AG04449 (cell line): ENCODE data around the gene ARHGAP26.

Experiments used
- CTCF ChIA-PET: fragments of 350-600 bp; formaldehyde crosslinking; extraction: SDS; loops from one replicate; lab custom pipeline; 2021; ENCODE audit warnings: antibody characterized with exemption; lab: Yijun Ruan, JAX
- POLR2A ChIA-PET: fragments of 400-600, 350-600 bp; formaldehyde crosslinking; extraction: SDS; loops from one replicate; lab custom pipeline; 2020; ENCODE audit warnings: antibody characterized with exemption, inconsistent platforms; lab: Yijun Ruan, JAX
- DNase-seq: peaks from one replicate; pipeline ENCODE4 v3.0.0-alpha.2; 2010; ENCODE audit warnings: low read depth, low spot score
- H3K4me3 ChIP-seq: 2 replicates; pipeline ENCODE4 v1.5.1; 2011; ENCODE audit warnings: low read depth, mild to moderate bottlenecking, control low read depth, low read length
- CTCF ChIP-seq: IDR thresholded peaks from one replicate; pipeline ENCODE4 v1.5.1; 2011; ENCODE audit warnings: mild to moderate bottlenecking, moderate library complexity, low read length, control low read depth, inconsistent platforms; ENCODE audit not compliant: insufficient read depth; ENCODE audit errors: missing control alignments

ARHGAP26 gene

GRCh38 chr5:143147902-143148301 lies 377.7 kb downstream of the ARHGAP26 start:
- DNase-seq, result no peak
- POLR2A ChIA-PET, result no interaction called here

GRCh38 chr5:143148771-143149170 lies 378.6 kb downstream of the ARHGAP26 start:
- H3K4me3 ChIP-seq, result no peak overlapping the region
- CTCF ChIA-PET, result no interaction called here
- no peak for TF ChIP-seq CTCF
- POLR2A ChIA-PET, result no interaction called here
- DNase-seq, result no peak

More at GRCh38 chr5:143147902-143148301, 377.7 kb downstream of the ARHGAP26 start:
- CTCF ChIA-PET, result interaction anchor here (1.2 kb wide), 1 partner anchor 8 kb away, joined by 4 read pairs; no protein-coding TSS in a partner anchor
- no peak for TF ChIP-seq CTCF
- no peak overlapping the region for H3K4me3 ChIP-seq

GRCh38 chr5:143149759-143150158 lies 379.6 kb downstream of the ARHGAP26 start:
- POLR2A ChIA-PET, result no interaction called here
- no peak overlapping the region for H3K4me3 ChIP-seq
- no peak for DNase-seq

GRCh38 chr5:143151056-143151700 lies 381.0 kb downstream of the ARHGAP26 start:
- CTCF ChIA-PET, result no interaction called here
- POLR2A ChIA-PET, result no interaction called here
- DNase-seq, result no peak
- H3K4me3 ChIP-seq, result no peak overlapping the region
- TF ChIP-seq CTCF, result no peak

More at GRCh38 chr5:143149759-143150158, 379.6 kb downstream of the ARHGAP26 start:
- CTCF ChIA-PET, result no interaction called here
- TF ChIP-seq CTCF, result no peak

- TF ChIP-seq CTCF, result no peak
- CTCF ChIA-PET, result no interaction called here
Measured at GRCh38 chr5:143152445-143152844, 382.3 kb downstream of the ARHGAP26 start.

GRCh38 chr5:143153332-143154119 lies 383.3 kb downstream of the ARHGAP26 start:
- no peak for TF ChIP-seq CTCF
- POLR2A ChIA-PET, result no interaction called here
- peak; percentile 83 for DNase-seq
- CTCF ChIA-PET, result interaction anchor here (1.7 to 4.0 kb wide), 3 partner anchors 8 to 231 kb away, joined by 4 to 23 read pairs (median 5); no protein-coding TSS in a partner anchor
- no peak overlapping the region for H3K4me3 ChIP-seq

More at GRCh38 chr5:143152445-143152844, 382.3 kb downstream of the ARHGAP26 start:
- DNase-seq, result no peak
- H3K4me3 ChIP-seq, result no peak overlapping the region
- POLR2A ChIA-PET, result no interaction called here
